OCI-M2 (cell line): ENCODE results near the gene RBM45.
A peak's percentile ranks its signal among the peaks of the same experiment; 100 is the strongest.
"Not testable (repeated sequence)": the region's sequence is repeated elsewhere in the genome, so short reads cannot be mapped to it uniquely, and the experiment has no call there.

Source experiments
- DNase-seq: peaks from one replicate; lab custom pipeline; 2025; ENCODE audit not compliant: unreplicated experiment; lab: John Stamatoyannopoulos, UW

The RBM45 gene

GRCh38 chr2:178112202-178113152 lies at the start of gene RBM45:
RBM45 (plus strand) TSS chr2:178112437; CDS start chr2:178112547, 110 bp downstream.
- peak; percentile 24 for DNase-seq

- no peak for DNase-seq
Observed at GRCh38 chr2:178066324-178066723, 45.9 kb upstream of the RBM45 start.

GRCh38 chr2:178066890-178067669 lies 45.2 kb upstream of the RBM45 start:
- no peak for DNase-seq

GRCh38 chr2:178068823-178069454 lies 43.3 kb upstream of the RBM45 start:
- DNase-seq, result no peak

GRCh38 chr2:178069551-178069950 lies 42.7 kb upstream of the RBM45 start:
- no peak for DNase-seq

GRCh38 chr2:178070824-178071223 lies 41.4 kb upstream of the RBM45 start:
- no peak for DNase-seq

GRCh38 chr2:178072000-178072382 lies 40.2 kb upstream of the RBM45 start:
- no peak for DNase-seq

- no peak for DNase-seq
Observed at GRCh38 chr2:178072383-178073301, 39.6 kb upstream of the RBM45 start, which contains the start of gene PDE11A. PDE11A (minus strand) TSS chr2:178072777; CDS start chr2:178072437, 340 bp downstream.

- no peak for DNase-seq
Observed at GRCh38 chr2:178074123-178075005, 37.9 kb upstream of the RBM45 start.

- no peak for DNase-seq
Observed at GRCh38 chr2:178075006-178075326, 37.3 kb upstream of the RBM45 start.

- no peak for DNase-seq
Observed at GRCh38 chr2:178076130-178076529, 36.1 kb upstream of the RBM45 start.

- not testable (repeated sequence) for DNase-seq
Observed at GRCh38 chr2:178079279-178079678, 33.0 kb upstream of the RBM45 start.

GRCh38 chr2:178082408-178083045 lies 29.7 kb upstream of the RBM45 start:
- DNase-seq, result no peak

- no peak for DNase-seq
Observed at GRCh38 chr2:178084273-178084672, 28.0 kb upstream of the RBM45 start.

- DNase-seq, result no peak
Observed at GRCh38 chr2:178088774-178089270, 23.4 kb upstream of the RBM45 start.

- DNase-seq, result no peak
Observed at GRCh38 chr2:178093471-178093870, 18.8 kb upstream of the RBM45 start.

- DNase-seq, result no peak
Observed at GRCh38 chr2:178101321-178102079, 10.7 kb upstream of the RBM45 start.

- no peak for DNase-seq
Observed at GRCh38 chr2:178105566-178105965, 6.7 kb upstream of the RBM45 start.
